Panc1 (cell line): ENCODE data around the gene PGGHG. TPM values are rescaled to one million over a fixed set of nuclear protein-coding genes. Genes with fewer than 3 reads are reported as not detected.

Experiments
- ATAC-seq: fragments of 200-7000 bp; cut with Tn5 transposase; 2 replicates; pipeline ENCODE4 v1.9.1; 2020; ENCODE audit warnings: mild to moderate bottlenecking, moderate library complexity
- BruUV-seq: library from RNA; stranded (reverse); fragments of 400-500 nt; replicated peaks from 2 replicates; lab custom pipeline; 2021; lab: Mats Ljungman, UMichigan
- CTCF ChIA-PET: fragments of 300-600 bp; sonication (Branson Sonifier 250); formaldehyde crosslinking; loops from one replicate; lab custom pipeline; 2022; ENCODE audit warnings: antibody characterized with exemption; lab: Charles Lee
- POLR2A ChIA-PET: fragments of 300-600 bp; sonication (Branson Sonifier 250); formaldehyde crosslinking; loops from one replicate; lab custom pipeline; 2022; ENCODE audit warnings: antibody characterized with exemption; lab: Charles Lee
- DNase-seq: peaks from one replicate; pipeline ENCODE4 v3.0.0-alpha.2; 2010; ENCODE audit warnings: low read depth, low spot score
- H3K27ac ChIP-seq: 2 replicates; pipeline ENCODE4 v1.5.1; 2011; ENCODE audit warnings: mild to moderate bottlenecking, low read length, inconsistent platforms
- H3K27me3 ChIP-seq: fragments of 200-500 bp; sonication (Bioruptor generic); 2 replicates; pipeline ENCODE4 v1.6.0; 2014; ENCODE audit warnings: low read length, inconsistent platforms; ENCODE audit not compliant: control insufficient read depth, insufficient read depth
- H3K36me3 ChIP-seq: fragments of 200-500 bp; sonication (Bioruptor generic); 2 replicates; pipeline ENCODE4 v1.5.1; 2014; ENCODE audit warnings: inconsistent platforms, mild to moderate bottlenecking, low read length, moderate library complexity; ENCODE audit not compliant: control insufficient read depth, insufficient read depth
- H3K4me1 ChIP-seq: 2 replicates; pipeline ENCODE4 v1.5.1; 2011; ENCODE audit warnings: inconsistent platforms, mild to moderate bottlenecking, low read length, moderate library complexity; ENCODE audit not compliant: control insufficient read depth, insufficient read depth
- H3K4me3 ChIP-seq, 2 experiments: 2 replicates each; pipeline ENCODE4 v1.5.1; 2011 to 2012; ENCODE audit warnings: low read depth in 2 of 2, low read length in 2 of 2, mild to moderate bottlenecking in 2 of 2, inconsistent platforms in 1 of 2, moderate library complexity in 1 of 2
- H3K9me3 ChIP-seq: fragments of 200-500 bp; sonication (Bioruptor generic); 2 replicates; pipeline ENCODE4 v1.5.1; 2014; ENCODE audit warnings: low read depth, mild to moderate bottlenecking, inconsistent platforms, low read length, moderate library complexity; ENCODE audit not compliant: control insufficient read depth, insufficient read depth
- CTCF ChIP-seq: fragments of 450-650 bp; IDR thresholded peaks from 2 replicates; pipeline ENCODE4 v1.5.1; 2017; ENCODE audit warnings: mild to moderate bottlenecking
- POLR2AphosphoS5 ChIP-seq: IDR thresholded peaks from 2 replicates; pipeline ENCODE4 v1.6.1; 2012; ENCODE audit warnings: mild to moderate bottlenecking, low read depth, low read length, moderate library complexity
- REST ChIP-seq, 2 experiments: IDR thresholded peaks; 2 replicates each; pipeline ENCODE4 v1.6.1; 2011 to 2012; ENCODE audit warnings: low read depth in 2 of 2, control low read depth in 1 of 2, low read length in 1 of 2, mild to moderate bottlenecking in 1 of 2, moderate library complexity in 1 of 2; ENCODE audit not compliant: insufficient read depth in 1 of 2
- SIN3A ChIP-seq: IDR thresholded peaks from 2 replicates; pipeline ENCODE4 v1.6.1; 2012; ENCODE audit warnings: low read depth, mild to moderate bottlenecking, low read length, moderate library complexity, borderline replicate concordance; ENCODE audit not compliant: insufficient read depth
- TCF7L2 ChIP-seq: IDR thresholded peaks from 2 replicates; pipeline ENCODE4 v1.6.1; 2011; ENCODE audit warnings: mild to moderate bottlenecking, low read depth, low read length, inconsistent platforms
- in situ Hi-C: cut with HindIII; loops from 2 replicates; pipeline ENCODE4 v1.10.0; 2016; ENCODE audit warnings: low sequenced_read_pairs, low pct_unique_long_range_greater_than_20kb
- intact Hi-C: fragments of 100-400 bp; cut with micrococcal nuclease; formaldehyde crosslinking; loops from one replicate; pipeline ENCODE4 v1.10.0; 2022; ENCODE audit not compliant: unreplicated experiment
- total RNA-seq: library from RNA; stranded (reverse); gene quantifications from one replicate; pipeline ENCODE4 v1.2.1, GENCODE V29; 2021; ENCODE audit not compliant: unreplicated experiment

Gene PGGHG
- total RNA-seq, 1 experiment from 2014 or later = 115 TPM

GRCh38 chr11:293852-294661 lies 5.1 kb downstream of the PGGHG start:
- BruUV-seq = no TSS peak
- POLR2A ChIA-PET = interaction anchor here (0.6 kb wide), 1 partner anchor 176 kb away, joined by 3 read pairs; no protein-coding TSS in a partner anchor
- no peak overlapping the region for H3K27ac ChIP-seq
- no peaks in the 10 kb centered on the region for H3K36me3 ChIP-seq
- peaks cover 43% of the 10 kb centered on the region for H3K4me1 ChIP-seq
- DNase-seq (no peak), ATAC-seq (no peak)
- intact Hi-C loops = no loop called here
- H3K4me3 ChIP-seq = no peak overlapping the region
- no peak for TF ChIP-seq POLR2AphosphoS5
- no peak for TF ChIP-seq CTCF
- TF ChIP-seq TCF7L2 = no peak
- no peak for TF ChIP-seq SIN3A
- no peak for TF ChIP-seq REST (IDR thresholded peaks at IDR 0.05; ENCODE audit: insufficient read depth in 1 of 2, low read depth in 2 of 2, low read length in 1 of 2)
- no peaks in the 10 kb centered on the region for H3K9me3 ChIP-seq
- H3K27me3 ChIP-seq = no peaks in the 10 kb centered on the region
- in situ Hi-C loops = no loop called here
- CTCF ChIA-PET = no interaction called here

GRCh38 chr11:294780-295179 lies 5.9 kb downstream of the PGGHG start:
- intact Hi-C loops (no loop called here), in situ Hi-C loops (no loop called here)
- Histone ChIP-seq H3K4me3 (no peak overlapping the region), H3K27ac (no peak overlapping the region), H3K9me3 (no peaks in the 10 kb centered on the region), H3K36me3 (no peaks in the 10 kb centered on the region), H3K27me3 (no peaks in the 10 kb centered on the region), H3K4me1 (peaks cover 40% of the 10 kb centered on the region)
- TF ChIP-seq CTCF (no peak), POLR2AphosphoS5 (no peak), TCF7L2 (no peak), SIN3A (no peak), REST (IDR thresholded peaks at IDR 0.05; ENCODE audit: insufficient read depth in 1 of 2, low read depth in 2 of 2, low read length in 1 of 2) (no peak)
- CTCF ChIA-PET = no interaction called here
- no TSS peak for BruUV-seq
- ATAC-seq = no peak
- POLR2A ChIA-PET = interaction anchor here (0.6 kb wide), 1 partner anchor 175 kb away, joined by 3 read pairs; no protein-coding TSS in a partner anchor
- DNase-seq = no peak
